Activated CD4-positive, alpha-beta memory T cell treated with anti-CD3 and anti-CD28 coated beads, Interleukin-2, amount 10 ng/mL, durations not matched to agents 7 days and 5 days (primary cell): ENCODE measurements around the gene NNMT. TPM values are rescaled to one million over a fixed set of nuclear protein-coding genes. Genes with fewer than 3 reads are reported as not detected.

Experiments
- CTCF ChIA-PET: fragments of 350-600 bp; sonication (Branson Sonifier 250); formaldehyde crosslinking; loops from one replicate; lab custom pipeline; 2021; ENCODE audit warnings: antibody characterized with exemption, inconsistent platforms; lab: Charles Lee
- POLR2A ChIA-PET: fragments of 350-600 bp; sonication (Branson Sonifier 250); formaldehyde crosslinking; loops from one replicate; lab custom pipeline; 2021; ENCODE audit warnings: antibody characterized with exemption; lab: Charles Lee
- DNase-seq: peaks from one replicate; pipeline ENCODE4 v3.0.0-alpha.2; 2020
- H3K27ac Mint-ChIP-seq: one replicate; pipeline ENCODE4 v1.8.0; 2021; ENCODE audit warnings: mild to moderate bottlenecking, mixed read lengths
- H3K27me3 Mint-ChIP-seq: one replicate; pipeline ENCODE4 v1.8.0; 2021; ENCODE audit warnings: mixed read lengths
- H3K36me3 Mint-ChIP-seq: one replicate; pipeline ENCODE4 v1.8.0; 2021; ENCODE audit warnings: low read depth, mixed read lengths
- H3K4me1 Mint-ChIP-seq: one replicate; pipeline ENCODE4 v1.8.0; 2021; ENCODE audit warnings: mixed read lengths
- H3K4me3 Mint-ChIP-seq: one replicate; pipeline ENCODE4 v1.8.0; 2021; ENCODE audit warnings: mild to moderate bottlenecking, mixed read lengths
- H3K9me3 Mint-ChIP-seq: one replicate; pipeline ENCODE4 v1.8.0; 2021; ENCODE audit warnings: mixed read lengths
- total RNA-seq, 2 experiments: library from RNA; stranded (reverse); gene quantifications; one replicate each; pipeline ENCODE4 v1.2.3, GENCODE V29; 2021

NNMT gene
- total RNA-seq, 2 experiments from 2014 or later: not detected

GRCh38 chr11:114269498-114269897 lies 26.7 kb upstream of the NNMT start:
- no peaks in the 10 kb centered on the region for H3K9me3 Mint-ChIP-seq

DNA sequence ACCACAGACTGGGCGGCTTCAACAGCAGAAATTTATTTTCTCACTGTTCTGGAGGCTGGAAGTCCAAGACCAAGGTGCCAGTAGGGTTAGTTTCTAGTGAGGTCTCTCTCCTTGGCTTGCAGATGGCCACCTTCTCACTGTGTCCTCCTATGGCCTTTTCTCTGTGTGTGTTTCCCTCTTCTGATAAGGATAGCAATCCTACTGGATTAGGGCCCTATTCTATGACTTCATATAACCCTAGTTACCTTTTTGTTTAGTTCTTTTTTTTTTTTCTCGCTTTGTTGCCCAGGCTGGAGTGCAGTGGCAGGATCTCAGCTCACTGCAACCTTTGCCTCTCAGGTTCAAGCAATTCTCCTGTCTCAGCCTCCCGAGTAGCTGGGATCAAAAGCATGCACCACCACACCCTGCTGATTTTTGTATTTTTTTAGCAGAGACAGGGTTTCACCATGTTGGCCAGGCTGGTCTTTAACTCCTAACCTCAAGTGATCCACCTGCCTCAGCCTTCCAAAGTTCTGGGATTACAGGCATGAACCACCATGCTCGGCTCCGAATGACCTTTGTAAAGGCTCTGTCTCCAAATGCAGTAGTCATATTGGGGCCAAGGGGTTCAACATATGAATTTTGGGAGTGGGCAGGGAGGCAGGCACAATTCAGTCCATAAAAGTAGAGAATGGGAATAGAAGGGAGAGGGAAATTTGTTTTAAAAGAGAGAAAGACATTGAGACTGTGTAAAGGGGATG lies 25.5 kb upstream of the NNMT start:
- no peak for DNase-seq
- H3K4me1 Mint-ChIP-seq: no peaks in the 10 kb centered on the region
- no peaks in the 10 kb centered on the region for H3K36me3 Mint-ChIP-seq
- H3K27me3 Mint-ChIP-seq: peaks cover 54% of the 10 kb centered on the region
- no peaks in the 10 kb centered on the region for H3K9me3 Mint-ChIP-seq
- POLR2A ChIA-PET: no interaction called here
- no peak overlapping the region for H3K27ac Mint-ChIP-seq
- no peak overlapping the region for H3K4me3 Mint-ChIP-seq
- CTCF ChIA-PET: interaction anchor here (2.8 kb wide), 1 partner anchor 9 kb away, joined by 15 read pairs; no protein-coding TSS in a partner anchor

More at GRCh38 chr11:114269498-114269897, 26.7 kb upstream of the NNMT start:
- ChIA-PET POLR2A (no interaction called here), CTCF (interaction anchor here (1.0 to 1.9 kb wide), 2 partner anchors 9 to 374 kb away, joined by 4 to 5 read pairs; no protein-coding TSS in a partner anchor)
- Mint-ChIP-seq H3K27me3 (peaks cover 43% of the 10 kb centered on the region), H3K27ac (no peak overlapping the region), H3K4me3 (no peak overlapping the region), H3K36me3 (no peaks in the 10 kb centered on the region), H3K4me1 (no peaks in the 10 kb centered on the region)
- no peak for DNase-seq

DNA sequence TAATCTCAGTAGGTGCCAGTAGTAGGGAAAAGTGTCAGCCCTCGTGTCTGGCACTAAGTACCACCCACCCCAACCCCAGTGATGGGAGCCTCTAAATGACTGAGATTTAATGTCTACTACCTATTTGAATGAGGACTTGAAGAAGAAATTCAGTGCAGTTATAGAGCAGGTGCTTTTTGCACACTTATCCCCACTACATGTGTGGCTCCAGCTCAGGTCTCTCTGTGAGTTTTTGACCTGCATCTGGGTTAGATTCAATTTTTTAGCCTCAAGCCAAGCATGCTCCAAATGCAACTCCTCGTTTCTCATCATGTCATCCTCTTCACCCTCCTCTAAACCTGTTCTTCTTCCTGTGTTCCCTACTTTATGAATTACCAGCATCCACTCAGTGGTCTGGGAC lies 24.9 kb upstream of the NNMT start:
- POLR2A ChIA-PET: no interaction called here
- no peaks in the 10 kb centered on the region for H3K4me1 Mint-ChIP-seq
- no peak overlapping the region for H3K4me3 Mint-ChIP-seq
- no peak overlapping the region for H3K27ac Mint-ChIP-seq
- H3K27me3 Mint-ChIP-seq: peaks cover 54% of the 10 kb centered on the region
- DNase-seq: no peak
- H3K36me3 Mint-ChIP-seq: no peaks in the 10 kb centered on the region
- CTCF ChIA-PET: interaction anchor here (2.8 kb wide), 1 partner anchor 9 kb away, joined by 15 read pairs; no protein-coding TSS in a partner anchor
- H3K9me3 Mint-ChIP-seq: no peaks in the 10 kb centered on the region

DNA sequence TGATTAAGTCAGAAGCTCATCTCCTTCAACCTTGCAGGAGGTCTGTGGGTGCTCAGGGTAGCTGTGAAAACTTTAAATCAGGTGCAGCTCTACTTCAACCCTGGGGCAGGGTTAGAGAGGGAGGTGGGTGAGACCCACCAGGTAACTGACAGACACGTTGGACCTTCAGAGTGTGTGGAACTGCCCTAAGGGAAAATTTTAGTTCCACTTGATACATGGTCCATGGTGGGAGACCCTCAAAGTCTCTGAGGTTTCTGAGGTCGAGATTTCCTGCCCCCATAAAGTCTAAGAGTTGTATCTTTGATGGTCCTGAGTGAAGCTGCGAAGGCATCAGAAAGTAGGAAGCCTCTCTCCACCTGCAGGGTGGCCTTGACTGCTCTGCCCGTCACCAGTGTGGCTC lies 23.9 kb upstream of the NNMT start:
- DNase-seq: no peak
- H3K4me1 Mint-ChIP-seq: no peaks in the 10 kb centered on the region
- CTCF ChIA-PET: interaction anchor here (2.8 kb wide), 1 partner anchor 10 kb away, joined by 15 read pairs; no protein-coding TSS in a partner anchor

DNA sequence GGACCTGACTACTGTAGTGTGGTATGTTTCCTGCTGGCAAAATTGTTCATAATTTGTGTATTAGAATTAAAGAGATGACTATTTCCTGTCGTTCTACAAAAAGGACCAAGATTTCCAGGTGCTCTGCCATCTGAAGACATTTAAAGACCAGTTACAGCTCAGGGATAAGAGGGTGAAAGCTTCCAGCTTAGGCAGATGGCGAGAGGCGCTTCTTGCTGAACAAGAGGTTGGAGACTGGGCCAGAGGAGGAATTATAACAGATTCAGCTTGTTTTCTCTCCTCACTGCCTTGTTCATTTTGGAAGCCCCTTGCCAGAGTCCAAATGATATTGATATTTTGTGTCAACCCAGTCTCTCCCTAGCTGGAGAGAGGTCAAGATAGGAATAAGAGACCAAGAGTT lies 23.1 kb upstream of the NNMT start:
- CTCF ChIA-PET: interaction anchor here (2.8 kb wide), 1 partner anchor 11 kb away, joined by 15 read pairs; no protein-coding TSS in a partner anchor
- Mint-ChIP-seq H3K4me1 (no peaks in the 10 kb centered on the region), H3K4me3 (no peak overlapping the region), H3K9me3 (no peaks in the 10 kb centered on the region), H3K27me3 (peaks cover 54% of the 10 kb centered on the region), H3K36me3 (no peaks in the 10 kb centered on the region), H3K27ac (no peak overlapping the region)
- DNase-seq: no peak
- POLR2A ChIA-PET: no interaction called here

More for the DNA sequence above, 23.9 kb upstream of the NNMT start:
- H3K36me3 Mint-ChIP-seq: no peaks in the 10 kb centered on the region
- peaks cover 55% of the 10 kb centered on the region for H3K27me3 Mint-ChIP-seq
- no peak overlapping the region for H3K4me3 Mint-ChIP-seq
- no peak overlapping the region for H3K27ac Mint-ChIP-seq
- H3K9me3 Mint-ChIP-seq: no peaks in the 10 kb centered on the region
- POLR2A ChIA-PET: no interaction called here

DNA sequence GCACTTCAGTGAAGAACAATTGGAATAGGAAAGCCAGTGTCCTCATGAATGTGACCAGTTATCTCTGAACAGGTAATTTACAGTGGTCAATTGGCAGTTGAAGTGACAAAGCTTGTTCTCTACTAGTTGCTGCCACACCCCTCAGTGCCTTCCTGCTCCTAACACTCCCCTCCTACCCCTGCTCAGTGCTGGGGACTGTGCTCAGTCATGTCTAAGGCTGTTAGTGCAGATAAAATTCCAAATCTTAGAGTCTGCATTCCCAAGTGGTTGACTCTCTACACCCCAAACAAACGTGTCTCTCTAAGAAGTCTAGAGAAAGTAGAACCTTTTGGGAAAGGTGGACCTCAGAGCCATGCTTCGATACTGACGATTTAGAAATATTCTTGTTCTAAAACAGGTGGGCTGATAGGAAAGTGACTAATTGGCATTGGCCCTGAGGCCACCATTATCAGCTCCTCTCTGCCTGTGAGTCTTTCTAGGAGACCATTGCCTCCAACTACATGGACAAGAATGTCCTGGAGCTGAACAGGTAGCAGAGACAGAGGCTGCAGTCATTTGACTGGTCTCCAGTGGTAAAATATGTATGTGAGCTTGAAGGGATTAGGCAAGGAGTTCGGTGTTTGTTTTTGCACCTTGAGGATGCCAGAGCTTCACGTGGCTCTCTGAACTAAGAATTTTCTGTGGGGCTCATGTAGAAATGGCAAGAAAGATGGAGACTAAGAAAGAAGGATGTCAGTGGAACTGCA lies 22.1 kb upstream of the NNMT start:
- no peaks in the 10 kb centered on the region for H3K36me3 Mint-ChIP-seq
- CTCF ChIA-PET: interaction anchor here (1.5 kb wide), 1 partner anchor 13 kb away, joined by 4 read pairs; no protein-coding TSS in a partner anchor
- H3K27me3 Mint-ChIP-seq: peaks cover 58% of the 10 kb centered on the region
- POLR2A ChIA-PET: no interaction called here
- no peaks in the 10 kb centered on the region for H3K9me3 Mint-ChIP-seq
- no peak overlapping the region for H3K4me3 Mint-ChIP-seq
- H3K27ac Mint-ChIP-seq: no peak overlapping the region
- DNase-seq: no peak
- H3K4me1 Mint-ChIP-seq: no peaks in the 10 kb centered on the region

DNA sequence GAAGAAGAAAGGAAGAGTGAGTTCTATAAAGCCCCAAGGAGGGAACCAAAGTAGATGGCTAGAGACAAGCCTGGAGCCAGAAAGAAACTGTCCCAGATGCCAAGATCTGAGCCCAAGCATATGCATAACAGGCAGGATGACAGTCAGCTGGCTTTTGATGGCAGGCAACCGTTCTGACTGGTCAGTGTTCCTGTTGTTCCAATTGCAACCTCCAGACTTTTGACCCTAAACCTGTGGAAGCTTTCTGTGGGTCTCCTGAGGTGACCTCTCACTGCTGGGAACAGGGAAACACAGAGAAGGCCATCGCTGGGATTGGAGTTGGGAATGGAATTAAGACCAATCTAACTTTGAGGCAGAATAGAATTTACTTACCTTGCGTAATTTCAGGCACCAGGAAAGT lies 21.6 kb upstream of the NNMT start:
- H3K36me3 Mint-ChIP-seq: no peaks in the 10 kb centered on the region
- POLR2A ChIA-PET: no interaction called here
- no peak for DNase-seq
- H3K4me1 Mint-ChIP-seq: no peaks in the 10 kb centered on the region
- CTCF ChIA-PET: interaction anchor here (1.5 kb wide), 1 partner anchor 14 kb away, joined by 4 read pairs; no protein-coding TSS in a partner anchor
- no peaks in the 10 kb centered on the region for H3K9me3 Mint-ChIP-seq
- H3K27ac Mint-ChIP-seq: no peak overlapping the region
- H3K27me3 Mint-ChIP-seq: peaks cover 56% of the 10 kb centered on the region
- H3K4me3 Mint-ChIP-seq: no peak overlapping the region

DNA sequence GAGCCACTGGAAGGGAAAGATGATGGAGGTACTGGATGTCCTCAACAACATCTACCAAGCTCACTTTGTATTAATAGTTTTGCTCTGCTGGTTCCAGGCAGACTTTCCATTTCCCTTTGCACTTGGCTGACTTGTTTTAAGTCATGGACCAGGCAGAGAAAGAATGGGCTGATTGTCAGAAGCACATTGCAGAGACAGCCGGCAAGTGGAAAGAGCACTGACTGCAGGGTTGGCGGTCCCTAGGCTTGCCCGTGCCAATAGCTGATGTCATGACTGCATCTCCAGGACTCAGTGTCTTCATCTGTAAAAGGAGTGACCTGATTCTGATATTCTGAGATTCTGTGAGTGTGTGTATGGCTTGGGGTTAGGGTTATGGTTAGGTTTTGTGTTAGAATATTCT lies 20.9 kb upstream of the NNMT start:
- Mint-ChIP-seq H3K4me1 (peaks cover 1% of the 10 kb centered on the region), H3K27ac (no peak overlapping the region), H3K4me3 (no peak overlapping the region), H3K9me3 (no peaks in the 10 kb centered on the region), H3K27me3 (peaks cover 60% of the 10 kb centered on the region), H3K36me3 (no peaks in the 10 kb centered on the region)
- ChIA-PET POLR2A (no interaction called here), CTCF (interaction anchor here (1.5 kb wide), 1 partner anchor 15 kb away, joined by 4 read pairs; no protein-coding TSS in a partner anchor)
- no peak for DNase-seq

GRCh38 chr11:114276077-114276476 lies 20.1 kb upstream of the NNMT start:
- CTCF ChIA-PET: no interaction called here
- DNase-seq: no peak
- Mint-ChIP-seq H3K9me3 (no peaks in the 10 kb centered on the region), H3K27ac (no peak overlapping the region), H3K4me3 (no peak overlapping the region), H3K36me3 (no peaks in the 10 kb centered on the region), H3K27me3 (peaks cover 52% of the 10 kb centered on the region), H3K4me1 (peaks cover 1% of the 10 kb centered on the region)
- POLR2A ChIA-PET: no interaction called here

GRCh38 chr11:114277637-114278341 lies 18.4 kb upstream of the NNMT start:
- POLR2A ChIA-PET: no interaction called here
- Mint-ChIP-seq H3K4me3 (no peak overlapping the region), H3K4me1 (peaks cover 1% of the 10 kb centered on the region), H3K9me3 (no peaks in the 10 kb centered on the region), H3K27ac (no peak overlapping the region), H3K36me3 (no peaks in the 10 kb centered on the region), H3K27me3 (peaks cover 42% of the 10 kb centered on the region)
- CTCF ChIA-PET: no interaction called here
- DNase-seq: no peak

DNA sequence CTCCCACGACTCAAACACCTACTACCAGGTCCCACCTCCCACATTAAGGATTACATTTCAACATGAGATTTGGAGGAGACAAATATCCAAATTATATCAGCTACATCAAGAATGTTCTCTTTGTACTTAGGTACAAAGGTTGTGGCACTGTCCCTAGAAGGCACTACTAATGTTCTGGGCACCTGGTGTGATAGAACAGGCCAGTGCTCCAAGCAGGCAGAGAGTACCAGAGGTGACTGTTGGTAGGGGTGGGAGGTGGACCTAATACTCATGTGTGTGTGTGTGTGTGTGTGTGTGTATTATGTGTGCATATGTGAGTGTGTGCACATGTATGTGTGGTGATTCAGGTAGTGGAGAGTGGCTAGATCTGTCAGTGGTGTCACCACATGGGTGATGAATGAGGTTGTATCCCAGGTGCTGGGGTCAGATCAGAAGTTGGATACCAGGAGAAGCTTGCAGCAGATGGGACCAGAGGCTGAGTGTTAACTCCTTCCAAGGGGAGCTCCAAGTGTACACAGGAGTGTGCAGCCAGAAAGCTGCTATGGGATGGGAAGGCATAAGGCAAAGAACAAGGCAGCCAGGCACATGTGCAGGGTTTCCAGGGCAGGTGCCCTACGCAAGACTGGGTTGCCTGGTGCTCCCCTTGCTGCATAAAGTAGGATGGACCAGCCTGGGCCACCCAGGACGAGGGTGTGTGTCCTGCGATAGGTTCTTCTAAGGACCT lies 17.7 kb upstream of the NNMT start:
- Mint-ChIP-seq H3K36me3 (no peaks in the 10 kb centered on the region), H3K9me3 (no peaks in the 10 kb centered on the region), H3K27me3 (peaks cover 39% of the 10 kb centered on the region), H3K4me1 (peaks cover 1% of the 10 kb centered on the region), H3K27ac (no peak overlapping the region), H3K4me3 (no peak overlapping the region)
- ChIA-PET POLR2A (no interaction called here), CTCF (no interaction called here)
- DNase-seq: no peak

- H3K27me3 Mint-ChIP-seq: peaks cover 30% of the 10 kb centered on the region
- POLR2A ChIA-PET: no interaction called here
- H3K4me1 Mint-ChIP-seq: peaks cover 1% of the 10 kb centered on the region
- DNase-seq: no peak
- no peaks in the 10 kb centered on the region for H3K36me3 Mint-ChIP-seq
- CTCF ChIA-PET: interaction anchor here (1.2 to 1.3 kb wide), 2 partner anchors 20 to 61 kb away, joined by 3 to 6 read pairs; no protein-coding TSS in a partner anchor
- no peaks in the 10 kb centered on the region for H3K9me3 Mint-ChIP-seq
- no peak overlapping the region for H3K4me3 Mint-ChIP-seq
- H3K27ac Mint-ChIP-seq: no peak overlapping the region
Observed at GRCh38 chr11:114279792-114280546, 16.2 kb upstream of the NNMT start.
